Measurements from ENCODE around the gene FEV.

FEV gene

GRCh38 chr2:218981390-218981880, 3.5 kb downstream of the FEV start:
- Histone ChIP-seq H3K27me3 (peaks cover 86% of the 10 kb centered on the region), H3K4me2 (no peak overlapping the region), H3K27ac (no peak overlapping the region), H3K36me3 (no peaks in the 10 kb centered on the region), H3K4me1 (peaks cover 9% of the 10 kb centered on the region), H3K9me3 (peaks cover 10% of the 10 kb centered on the region; the same call in 1 of the 2 replicates), H3K9ac (no peak overlapping the region), H4K20me1 (peaks cover 52% of the 10 kb centered on the region), H3K4me3 (no peak overlapping the region)
- no peak for TF ChIP-seq Cebpa-rat (IDR thresholded peaks at IDR 0.05)

- Histone ChIP-seq H3K27me3 (peaks cover 85% of the 10 kb centered on the region), H3K36me3 (no peaks in the 10 kb centered on the region), H3K4me3 (no peak overlapping the region), H3K27ac (no peak overlapping the region), H3K9ac (no peak overlapping the region), H3K9me3 (peaks cover 10% of the 10 kb centered on the region; the same call in 1 of the 2 replicates), H3K4me1 (peaks cover 9% of the 10 kb centered on the region), H3K4me2 (no peak overlapping the region), H4K20me1 (peaks cover 46% of the 10 kb centered on the region)
- no peak for TF ChIP-seq Cebpa-rat (IDR thresholded peaks at IDR 0.05)
These were observed 4.1 kb downstream of the FEV start for GRCh38 chr2:218980735-218981389.

GRCh38 chr2:218979846-218980734, 4.9 kb downstream of the FEV start:
- peaks cover 84% of the 10 kb centered on the region for H3K27me3 ChIP-seq
- no peak overlapping the region for H3K9ac ChIP-seq
- peak overlapping the region; percentile 12; the same call in 1 of the 2 replicates for H3K4me3 ChIP-seq
- no peaks in the 10 kb centered on the region for H3K36me3 ChIP-seq
- TF ChIP-seq Cebpa-rat (IDR thresholded peaks at IDR 0.05): no peak
- H3K4me2 ChIP-seq: peak overlapping the region; percentile 57
- peaks cover 9% of the 10 kb centered on the region for H3K4me1 ChIP-seq
- no peak overlapping the region for H3K27ac ChIP-seq
- peaks cover 10% of the 10 kb centered on the region; the same call in 1 of the 2 replicates for H3K9me3 ChIP-seq
- peaks cover 42% of the 10 kb centered on the region for H4K20me1 ChIP-seq

GRCh38 chr2:218975060-218975777, 9.8 kb downstream of the FEV start:
- H3K4me2 ChIP-seq: no peak overlapping the region
- no peaks in the 10 kb centered on the region for H3K9me3 ChIP-seq
- no peaks in the 10 kb centered on the region for H4K20me1 ChIP-seq
- H3K36me3 ChIP-seq: no peaks in the 10 kb centered on the region
- no peak overlapping the region for H3K9ac ChIP-seq
- no peak overlapping the region for H3K27ac ChIP-seq
- no peak for TF ChIP-seq Cebpa-rat (IDR thresholded peaks at IDR 0.05)
- peaks cover 50% of the 10 kb centered on the region for H3K27me3 ChIP-seq
- no peaks in the 10 kb centered on the region for H3K4me1 ChIP-seq
- no peak overlapping the region for H3K4me3 ChIP-seq

- Histone ChIP-seq H3K9ac (no peak overlapping the region), H3K9me3 (no peaks in the 10 kb centered on the region), H3K4me3 (no peak overlapping the region), H4K20me1 (no peaks in the 10 kb centered on the region; the same call in 1 of the 2 replicates), H3K4me2 (no peak overlapping the region), H3K4me1 (no peaks in the 10 kb centered on the region), H3K36me3 (no peaks in the 10 kb centered on the region), H3K27me3 (peaks cover 20% of the 10 kb centered on the region; the same call in 1 of the 2 replicates), H3K27ac (no peak overlapping the region)
- no peak for TF ChIP-seq Cebpa-rat (IDR thresholded peaks at IDR 0.05)
These were observed 14.1 kb downstream of the FEV start for GRCh38 chr2:218970894-218971293.

GRCh38 chr2:218964041-218964771, 20.8 kb downstream of the FEV start:
- H3K4me3 ChIP-seq: no peak overlapping the region

GRCh38 chr2:218963601-218964000, 21.4 kb downstream of the FEV start:
- no peak overlapping the region for H3K27ac ChIP-seq
- H3K27me3 ChIP-seq: peaks cover 52% of the 10 kb centered on the region
- H3K4me2 ChIP-seq: no peak overlapping the region
- H4K20me1 ChIP-seq: peaks cover 28% of the 10 kb centered on the region
- no peak overlapping the region for H3K9ac ChIP-seq
- no peaks in the 10 kb centered on the region; the same call in 1 of the 2 replicates for H3K9me3 ChIP-seq
- no peak overlapping the region for H3K4me3 ChIP-seq
- H3K4me1 ChIP-seq: peaks cover 16% of the 10 kb centered on the region
- no peak for TF ChIP-seq Cebpa-rat (IDR thresholded peaks at IDR 0.05)
- H3K36me3 ChIP-seq: no peaks in the 10 kb centered on the region

More at GRCh38 chr2:218964041-218964771, 20.8 kb downstream of the FEV start:
- Histone ChIP-seq H3K4me1 (peaks cover 10% of the 10 kb centered on the region), H4K20me1 (peaks cover 28% of the 10 kb centered on the region), H3K36me3 (no peaks in the 10 kb centered on the region), H3K9me3 (no peaks in the 10 kb centered on the region; the same call in 1 of the 2 replicates), H3K27ac (no peak overlapping the region), H3K4me2 (no peak overlapping the region), H3K27me3 (peaks cover 52% of the 10 kb centered on the region), H3K9ac (no peak overlapping the region)
- no peak for TF ChIP-seq Cebpa-rat (IDR thresholded peaks at IDR 0.05)

GRCh38 chr2:218962859-218963492, 22.0 kb downstream of the FEV start:
- Histone ChIP-seq H3K4me2 (no peak overlapping the region), H3K9me3 (no peaks in the 10 kb centered on the region; the same call in 1 of the 2 replicates), H3K36me3 (no peaks in the 10 kb centered on the region), H4K20me1 (peaks cover 28% of the 10 kb centered on the region), H3K27ac (no peak overlapping the region), H3K27me3 (peaks cover 52% of the 10 kb centered on the region), H3K9ac (no peak overlapping the region), H3K4me3 (no peak overlapping the region), H3K4me1 (peaks cover 19% of the 10 kb centered on the region)
- TF ChIP-seq Cebpa-rat (IDR thresholded peaks at IDR 0.05): no peak

Data from BLaER1 (cell line).